OCI-LY7 (cell line): ENCODE data around the gene ALDH2. TPM values are rescaled to one million over a fixed set of nuclear protein-coding genes. Genes with fewer than 3 reads are reported as not detected.

Experiments
- BruUV-seq: library from RNA; stranded (reverse); fragments of 400-500 nt; replicated peaks from 2 replicates; lab custom pipeline; 2021; lab: Mats Ljungman, UMichigan
- CTCF ChIA-PET: fragments of 300-600 bp; sonication (Branson Sonifier 250); formaldehyde crosslinking; loops from one replicate; lab custom pipeline; 2022; ENCODE audit warnings: antibody characterized with exemption; ENCODE audit not compliant: unreplicated experiment; lab: Charles Lee
- POLR2A ChIA-PET: fragments of 300-600 bp; sonication (Branson Sonifier 250); formaldehyde crosslinking; loops from one replicate; lab custom pipeline; 2022; ENCODE audit warnings: antibody characterized with exemption; lab: Charles Lee
- DNase-seq: peaks from one replicate; pipeline ENCODE4 v3.0.0-alpha.2; 2015; ENCODE audit warnings: low spot score
- H2AFZ ChIP-seq: fragments of 200-600 bp; sonication (generic), shearing (Covaris generic); 2 replicates; pipeline ENCODE4 v1.6.1; 2014; ENCODE audit warnings: mild to moderate bottlenecking, antibody characterized with exemption, low read length, moderate library complexity
- H3K27ac ChIP-seq: fragments of 200-600 bp; sonication (generic); 2 replicates; pipeline ENCODE4 v1.5.1; 2014; ENCODE audit warnings: mixed run types, low read depth, mild to moderate bottlenecking, moderate library complexity, low read length, inconsistent platforms; ENCODE audit not compliant: poor library complexity, severe bottlenecking
- H3K36me3 ChIP-seq: fragments of 200-600 bp; sonication (generic); 2 replicates; pipeline ENCODE4 v1.6.1; 2014; ENCODE audit warnings: mild to moderate bottlenecking, antibody characterized with exemption, low read length, moderate library complexity, mixed read lengths; ENCODE audit not compliant: insufficient read depth
- H3K4me1 ChIP-seq: fragments of 200-600 bp; sonication (generic); 2 replicates; pipeline ENCODE4 v1.5.1; 2014; ENCODE audit warnings: mild to moderate bottlenecking, low read length; ENCODE audit not compliant: insufficient read depth, poor library complexity, severe bottlenecking
- H3K4me2 ChIP-seq: fragments of 200-600 bp; sonication (generic); 2 replicates; pipeline ENCODE4 v1.6.1; 2014; ENCODE audit warnings: mild to moderate bottlenecking, low read length
- H3K4me3 ChIP-seq: fragments of 200-600 bp; sonication (generic); 2 replicates; pipeline ENCODE4 v1.5.1; 2014; ENCODE audit warnings: mild to moderate bottlenecking, low read depth, low read length; ENCODE audit not compliant: poor library complexity, severe bottlenecking
- H3K79me2 ChIP-seq: fragments of 200-600 bp; sonication (generic); 2 replicates; pipeline ENCODE4 v1.6.1; 2016; ENCODE audit warnings: low read depth, mild to moderate bottlenecking, low read length, moderate library complexity, mixed read lengths; ENCODE audit not compliant: insufficient read depth
- H3K9me2 ChIP-seq: fragments of 200-600 bp; sonication (generic); 2 replicates; pipeline ENCODE4 v1.6.1; 2016; ENCODE audit warnings: mild to moderate bottlenecking, low read length, mixed read lengths; ENCODE audit not compliant: insufficient read depth
- H3K9me3 ChIP-seq: fragments of 200-600 bp; sonication (generic); 2 replicates; pipeline ENCODE4 v1.6.1; 2014; ENCODE audit warnings: mild to moderate bottlenecking, mixed run types, low read length, mixed read lengths
- H4K20me1 ChIP-seq: fragments of 200-600 bp; sonication (generic); 2 replicates; pipeline ENCODE4 v1.6.1; 2014; ENCODE audit warnings: mild to moderate bottlenecking, antibody characterized with exemption, low read length, moderate library complexity, mixed read lengths; ENCODE audit not compliant: insufficient read depth
- EZH2phosphoT487 ChIP-seq: fragments of 200-600 bp; sonication (generic); IDR thresholded peaks from 2 replicates; pipeline ENCODE4 v1.6.1; 2018; ENCODE audit warnings: low read depth, borderline replicate concordance, mild to moderate bottlenecking, mixed run types, antibody characterized with exemption, low read length, moderate library complexity, mixed read lengths
- intact Hi-C: fragments of 100-400 bp; cut with micrococcal nuclease; formaldehyde crosslinking; loops from one replicate; pipeline ENCODE4 v1.10.0; 2022; ENCODE audit not compliant: unreplicated experiment
- total RNA-seq, 2 experiments: library from RNA; depleted of rRNA in 1 of 2; stranded (reverse); fragments of >200 nt in 1 of 2; shearing (Covaris generic) in 1 of 2; gene quantifications; 2 replicates each; pipeline ENCODE4 v1.2.3, GENCODE V29; 2014 to 2022
- TF ChIP-seq, protein P1 (sequence below): fragments of 200-600 bp; sonication (generic); conservative IDR thresholded peaks from 2 replicates; pipeline ENCODE4 v1.5.1; 2014; ENCODE audit warnings: mild to moderate bottlenecking, antibody characterized with exemption, low read length, moderate library complexity, mixed read lengths

Gene ALDH2
- total RNA-seq, 2 experiments from 2014 or later: 16.5 to 19.9 TPM

- intact Hi-C loops: no loop called here
- BruUV-seq: no TSS peak
These were observed 13.9 kb downstream of the ALDH2 start for GRCh38 chr12:111780615-111781014.

DNA sequence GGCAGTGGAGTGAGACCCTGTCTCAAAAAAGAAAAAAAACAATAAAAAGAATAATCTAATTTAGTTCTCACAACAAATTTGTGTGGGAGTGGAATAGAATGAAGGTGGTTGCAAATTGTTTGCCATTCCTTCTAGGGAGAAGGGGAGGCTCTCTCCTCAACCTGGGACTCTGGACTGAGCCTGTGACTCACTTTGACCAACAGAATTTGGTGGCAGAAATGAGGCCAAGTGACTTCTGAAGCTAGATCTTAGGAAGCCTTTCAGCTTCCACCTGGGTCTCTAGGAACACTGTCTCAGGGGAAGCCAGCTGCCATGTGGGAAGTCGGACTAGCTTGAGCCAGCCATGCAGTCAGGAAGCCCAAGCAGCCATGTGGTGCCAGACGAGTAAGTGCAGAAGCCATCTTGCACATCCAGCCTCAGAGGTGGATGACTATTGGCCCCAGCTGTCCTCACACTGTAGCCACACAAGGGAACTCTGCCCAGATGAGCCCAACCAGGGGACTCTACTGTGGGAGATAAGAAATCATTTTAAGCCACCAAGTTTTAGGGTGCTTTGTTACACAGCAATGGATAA lies 14.4 kb downstream of the ALDH2 start:
- CTCF ChIA-PET: no interaction called here
- POLR2A ChIA-PET: no interaction called here
- no TSS peak for BruUV-seq
- no peaks in the 10 kb centered on the region for H3K79me2 ChIP-seq
- H2AFZ ChIP-seq: no peak overlapping the region
- no peaks in the 10 kb centered on the region for H3K36me3 ChIP-seq
- no peak for DNase-seq
- TF ChIP-seq, protein P1, sequence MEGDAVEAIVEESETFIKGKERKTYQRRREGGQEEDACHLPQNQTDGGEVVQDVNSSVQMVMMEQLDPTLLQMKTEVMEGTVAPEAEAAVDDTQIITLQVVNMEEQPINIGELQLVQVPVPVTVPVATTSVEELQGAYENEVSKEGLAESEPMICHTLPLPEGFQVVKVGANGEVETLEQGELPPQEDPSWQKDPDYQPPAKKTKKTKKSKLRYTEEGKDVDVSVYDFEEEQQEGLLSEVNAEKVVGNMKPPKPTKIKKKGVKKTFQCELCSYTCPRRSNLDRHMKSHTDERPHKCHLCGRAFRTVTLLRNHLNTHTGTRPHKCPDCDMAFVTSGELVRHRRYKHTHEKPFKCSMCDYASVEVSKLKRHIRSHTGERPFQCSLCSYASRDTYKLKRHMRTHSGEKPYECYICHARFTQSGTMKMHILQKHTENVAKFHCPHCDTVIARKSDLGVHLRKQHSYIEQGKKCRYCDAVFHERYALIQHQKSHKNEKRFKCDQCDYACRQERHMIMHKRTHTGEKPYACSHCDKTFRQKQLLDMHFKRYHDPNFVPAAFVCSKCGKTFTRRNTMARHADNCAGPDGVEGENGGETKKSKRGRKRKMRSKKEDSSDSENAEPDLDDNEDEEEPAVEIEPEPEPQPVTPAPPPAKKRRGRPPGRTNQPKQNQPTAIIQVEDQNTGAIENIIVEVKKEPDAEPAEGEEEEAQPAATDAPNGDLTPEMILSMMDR: no peak
- TF ChIP-seq EZH2phosphoT487: no peak
- H3K4me1 ChIP-seq: peaks cover 1% of the 10 kb centered on the region
- H3K9me2 ChIP-seq: no peaks in the 10 kb centered on the region
- H3K4me3 ChIP-seq: no peak overlapping the region
- H3K4me2 ChIP-seq: no peak overlapping the region
- H3K27ac ChIP-seq: no peak overlapping the region
- intact Hi-C loops: no loop called here
- no peaks in the 10 kb centered on the region for H3K9me3 ChIP-seq
- no peaks in the 10 kb centered on the region for H4K20me1 ChIP-seq

More at GRCh38 chr12:111780615-111781014, 13.9 kb downstream of the ALDH2 start:
- Histone ChIP-seq H3K9me3 (no peaks in the 10 kb centered on the region), H3K4me3 (no peak overlapping the region), H4K20me1 (no peaks in the 10 kb centered on the region), H2AFZ (no peak overlapping the region), H3K79me2 (no peaks in the 10 kb centered on the region), H3K9me2 (no peaks in the 10 kb centered on the region), H3K4me1 (peaks cover 7% of the 10 kb centered on the region), H3K36me3 (no peaks in the 10 kb centered on the region), H3K4me2 (no peak overlapping the region), H3K27ac (no peak overlapping the region)
- POLR2A ChIA-PET: no interaction called here
- TF ChIP-seq EZH2phosphoT487: no peak
- TF ChIP-seq, protein P1: no peak
- CTCF ChIA-PET: no interaction called here
- DNase-seq: no peak

DNA sequence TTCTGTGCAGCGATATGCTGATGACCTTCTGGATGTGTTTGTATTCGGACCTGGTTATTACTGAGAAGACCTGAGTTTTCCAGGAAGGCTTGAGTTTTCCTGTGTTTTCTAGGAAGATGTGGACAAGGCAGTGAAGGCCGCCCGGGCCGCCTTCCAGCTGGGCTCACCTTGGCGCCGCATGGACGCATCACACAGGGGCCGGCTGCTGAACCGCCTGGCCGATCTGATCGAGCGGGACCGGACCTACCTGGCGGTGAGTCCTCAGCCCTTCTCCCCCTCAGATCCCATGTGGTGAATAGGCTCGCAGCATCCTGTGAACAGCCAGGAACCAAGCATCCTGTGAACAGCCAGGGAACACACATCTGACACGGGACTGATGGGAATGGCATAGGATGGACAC lies 16.3 kb downstream of the ALDH2 start:
- Histone ChIP-seq H3K9me3 (no peaks in the 10 kb centered on the region), H2AFZ (no peak overlapping the region), H3K9me2 (no peaks in the 10 kb centered on the region), H3K36me3 (no peaks in the 10 kb centered on the region), H3K4me1 (no peaks in the 10 kb centered on the region), H4K20me1 (no peaks in the 10 kb centered on the region), H3K4me2 (no peak overlapping the region), H3K4me3 (no peak overlapping the region), H3K27ac (no peak overlapping the region), H3K79me2 (no peaks in the 10 kb centered on the region)
- TF ChIP-seq, protein P1: no peak
- no peak for TF ChIP-seq EZH2phosphoT487
- CTCF ChIA-PET: no interaction called here
- DNase-seq: no peak
- intact Hi-C loops: no loop called here
- no TSS peak for BruUV-seq
- POLR2A ChIA-PET: no interaction called here
